Breast epithelium (tissue), 3 donors: ENCODE measurements around the gene KPNB1.

ENCODE experiments used
- CTCF ChIP-seq, 3 donors: fragments of 450-650 bp; IDR thresholded peaks; one replicate each; pipeline ENCODE4 v1.5.1; 2016 to 2017; ENCODE audit warnings: antibody characterized with exemption in 3 of 3, mild to moderate bottlenecking in 3 of 3, moderate library complexity in 3 of 3
- POLR2A ChIP-seq: fragments of 450-650 bp; IDR thresholded peaks from one replicate; pipeline ENCODE4 v1.6.1; 2016; ENCODE audit warnings: antibody characterized with exemption, mild to moderate bottlenecking, moderate library complexity
- POLR2AphosphoS5 ChIP-seq, 3 donors: sonication (generic); formaldehyde crosslinking; IDR thresholded peaks; one replicate each; pipeline ENCODE4 v1.6.1; 2017; ENCODE audit warnings: antibody characterized with exemption in 3 of 3

DNA sequence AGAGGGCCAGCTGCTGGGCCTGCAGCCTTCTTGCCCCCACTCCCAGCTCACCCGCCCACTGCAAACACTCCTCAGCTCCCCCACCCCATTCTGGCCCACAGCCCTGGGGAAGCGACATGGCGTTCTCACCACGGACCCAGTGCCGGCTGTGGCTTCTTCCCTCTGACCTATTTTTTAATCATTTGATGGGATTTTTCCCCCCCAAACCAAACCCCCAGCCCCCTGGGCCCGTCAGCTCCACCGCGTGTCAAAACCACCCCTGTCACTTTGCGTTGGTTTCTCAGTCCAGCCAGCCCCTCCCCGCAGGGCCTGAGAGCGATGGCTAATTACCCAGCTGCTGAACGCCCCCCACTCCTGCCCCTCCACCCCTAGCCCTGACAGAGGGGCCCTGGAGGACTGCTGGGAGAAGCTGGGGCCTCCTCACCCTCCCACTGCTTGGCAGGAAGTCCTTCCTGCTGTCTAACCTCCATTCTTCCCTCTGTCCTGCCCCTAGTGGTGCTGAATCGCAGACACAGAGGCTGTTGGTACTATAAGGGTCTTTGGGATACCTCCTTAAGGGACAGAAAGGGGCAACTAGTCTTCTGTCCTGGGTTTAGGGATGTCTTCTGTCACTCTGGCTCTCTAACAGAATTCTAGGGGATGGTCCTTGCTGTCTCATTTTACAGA lies 75.9 kb downstream of the KPNB1 start:
- TF ChIP-seq CTCF (IDR thresholded peaks at IDR 0.05), result no peak
- TF ChIP-seq POLR2A, result no peak
- TF ChIP-seq POLR2AphosphoS5 (IDR thresholded peaks at IDR 0.05), result no peak
